ENCODE measurements around the gene LBHD2. TPM values are rescaled to one million over a fixed set of nuclear protein-coding genes. Genes with fewer than 3 reads are reported as not detected.

LBHD2 gene
- total and polyA plus RNA-seq, 8 donors, result not detected

DNA sequence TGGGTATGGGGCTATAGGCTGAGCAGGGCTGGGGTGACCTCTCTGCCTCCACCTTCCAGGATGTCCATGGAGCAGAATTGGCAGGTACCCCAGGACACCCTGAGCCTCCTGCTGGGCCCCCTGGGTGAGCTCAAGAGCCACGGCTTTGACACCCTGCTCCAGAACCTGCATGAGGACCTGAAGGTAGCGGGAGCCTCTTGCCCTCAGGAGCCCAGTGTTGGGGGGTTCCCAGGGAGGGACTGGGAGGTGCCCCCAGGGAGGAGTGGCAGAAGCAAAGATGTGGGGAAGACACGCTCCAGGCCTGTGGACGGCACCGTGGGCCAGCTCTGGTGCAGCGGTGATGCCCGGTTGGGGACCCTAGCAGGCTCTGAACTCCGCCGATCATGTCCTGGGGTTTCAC, 47.6 kb downstream of the LBHD2 start:
- intact Hi-C loops (cut with DNase I; ENCODE audit: low total_unique reads), result no loop called here
- no peak for TF ChIP-seq EP300 (IDR thresholded peaks at IDR 0.05)
- TF ChIP-seq POLR2A (IDR thresholded peaks at IDR 0.05), result no peak
- TF ChIP-seq, protein P1, sequence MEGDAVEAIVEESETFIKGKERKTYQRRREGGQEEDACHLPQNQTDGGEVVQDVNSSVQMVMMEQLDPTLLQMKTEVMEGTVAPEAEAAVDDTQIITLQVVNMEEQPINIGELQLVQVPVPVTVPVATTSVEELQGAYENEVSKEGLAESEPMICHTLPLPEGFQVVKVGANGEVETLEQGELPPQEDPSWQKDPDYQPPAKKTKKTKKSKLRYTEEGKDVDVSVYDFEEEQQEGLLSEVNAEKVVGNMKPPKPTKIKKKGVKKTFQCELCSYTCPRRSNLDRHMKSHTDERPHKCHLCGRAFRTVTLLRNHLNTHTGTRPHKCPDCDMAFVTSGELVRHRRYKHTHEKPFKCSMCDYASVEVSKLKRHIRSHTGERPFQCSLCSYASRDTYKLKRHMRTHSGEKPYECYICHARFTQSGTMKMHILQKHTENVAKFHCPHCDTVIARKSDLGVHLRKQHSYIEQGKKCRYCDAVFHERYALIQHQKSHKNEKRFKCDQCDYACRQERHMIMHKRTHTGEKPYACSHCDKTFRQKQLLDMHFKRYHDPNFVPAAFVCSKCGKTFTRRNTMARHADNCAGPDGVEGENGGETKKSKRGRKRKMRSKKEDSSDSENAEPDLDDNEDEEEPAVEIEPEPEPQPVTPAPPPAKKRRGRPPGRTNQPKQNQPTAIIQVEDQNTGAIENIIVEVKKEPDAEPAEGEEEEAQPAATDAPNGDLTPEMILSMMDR (IDR thresholded peaks at IDR 0.05), result no peak
- TF ChIP-seq POLR2AphosphoS5 (IDR thresholded peaks at IDR 0.05), result no peak

GRCh38 chr14:103132381-103133209, 48.6 kb downstream of the LBHD2 start:
- no peaks in the 10 kb centered on the region for H3K27me3 ChIP-seq
- WGBS, 5 donors, result 67 to 84% (median 76%) methylated on average over 33 to 39 of the region's 39 CpGs

More for the DNA sequence above, 47.6 kb downstream of the LBHD2 start:
- 80 to 96% (median 92%) methylated on average over 2 to 9 of the region's 9 CpGs for WGBS, 5 donors
- H3K27ac ChIP-seq, result peak overlapping the region in 2 of 5 donors; percentile 8 to 62
- peaks cover 27 to 58% (median 52%) of the 10 kb centered on the region in 4 donors for H3K4me1 ChIP-seq
- no peak overlapping the region for H3K4me3 ChIP-seq
- no peaks in the 10 kb centered on the region for H3K9me3 ChIP-seq
- peak in 1 of 2 donors; percentile 4 for DNase-seq
- no peaks in the 10 kb centered on the region for H3K27me3 ChIP-seq
- H3K36me3 ChIP-seq, result peaks cover 10 to 87% (median 63%) of the 10 kb centered on the region in 4 donors

GRCh38 chr14:103133210-103134140, 49.5 kb downstream of the LBHD2 start:
- TF ChIP-seq, protein P1 (IDR thresholded peaks at IDR 0.05), result no peak
- intact Hi-C loops (cut with DNase I; ENCODE audit: low total_unique reads), result no loop called here
- Histone ChIP-seq H3K36me3 (peaks cover 10 to 80% (median 61%) of the 10 kb centered on the region in 4 donors), H3K4me3 (no peak overlapping the region), H3K27me3 (peaks cover 0 to 5% (median 0%) of the 10 kb centered on the region in 3 donors), H3K9me3 (no peaks in the 10 kb centered on the region), H3K27ac (no peak overlapping the region), H3K4me1 (peaks cover 17 to 60% (median 43%) of the 10 kb centered on the region in 4 donors)
- WGBS, 5 donors, result 89 to 91% (median 91%) methylated on average over 21 to 25 of the region's 25 CpGs
- DNase-seq, result peak in 1 of 2 donors; percentile 2

More at GRCh38 chr14:103132381-103133209, 48.6 kb downstream of the LBHD2 start:
- intact Hi-C loops (cut with DNase I; ENCODE audit: low total_unique reads), result no loop called here
- no peak for TF ChIP-seq POLR2A (IDR thresholded peaks at IDR 0.05)
- Histone ChIP-seq H3K27ac (peak overlapping the region in 3 of 5 donors; percentile 2 to 62 (median 8)), H3K36me3 (peaks cover 10 to 88% (median 62%) of the 10 kb centered on the region in 4 donors), H3K4me1 (peaks cover 20 to 60% (median 48%) of the 10 kb centered on the region in 4 donors), H3K4me3 (no peak overlapping the region), H3K9me3 (no peaks in the 10 kb centered on the region)
- DNase-seq, result peak in 1 of 2 donors; percentile 58

DNA sequence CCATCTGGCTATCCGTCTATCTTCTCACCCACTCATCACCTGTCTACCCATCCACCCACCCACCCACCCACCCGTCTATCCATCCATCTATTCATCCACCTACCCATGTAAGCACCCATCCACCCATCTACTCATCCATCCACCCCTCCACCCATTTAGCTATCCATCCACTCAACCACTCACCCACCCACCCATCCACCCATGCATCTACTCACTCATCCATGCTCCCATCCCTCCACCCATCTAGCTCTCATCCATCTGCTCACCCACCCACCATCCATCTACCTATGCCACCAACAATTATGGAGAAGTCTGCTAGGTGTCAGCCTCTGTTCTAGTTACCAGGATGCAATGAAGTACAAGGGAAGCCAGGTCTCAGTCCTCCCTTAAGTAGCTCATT, 50.4 kb downstream of the LBHD2 start:
- Histone ChIP-seq H3K27me3 (peaks cover 0 to 14% (median 0%) of the 10 kb centered on the region in 3 donors), H3K36me3 (peaks cover 10 to 76% (median 58%) of the 10 kb centered on the region in 4 donors), H3K27ac (no peak overlapping the region), H3K4me1 (peaks cover 19 to 60% (median 39%) of the 10 kb centered on the region in 4 donors), H3K4me3 (no peak overlapping the region), H3K9me3 (no peaks in the 10 kb centered on the region)
- intact Hi-C loops (cut with DNase I; ENCODE audit: low total_unique reads), result no loop called here
- TF ChIP-seq POLR2AphosphoS5 (IDR thresholded peaks at IDR 0.05) (no peak), EP300 (IDR thresholded peaks at IDR 0.05) (no peak), POLR2A (IDR thresholded peaks at IDR 0.05) (no peak)
- TF ChIP-seq, protein P1 (IDR thresholded peaks at IDR 0.05), result no peak
- WGBS, 5 donors, result 30 to 79% (median 53%) methylated on average over 2 of the region's 2 CpGs
- DNase-seq, result no peak
